NCI-H510A (cell line): ENCODE measurements around the gene KCTD5.
A peak's percentile ranks its signal among the peaks of the same experiment; 100 is the strongest.

ENCODE experiments used
- DNase-seq: peaks from one replicate; lab custom pipeline; 2025; lab: John Stamatoyannopoulos, UW

Gene KCTD5

GRCh38 chr16:2752035-2752849 lies 69.9 kb downstream of the KCTD5 start, which contains the start of gene SRRM2:
TSS of gene SRRM2 (plus strand) at chr16:2752638. CDS start at chr16:2756365, 3,727 bp downstream.
- DNase-seq, result peak; percentile 89

DNA sequence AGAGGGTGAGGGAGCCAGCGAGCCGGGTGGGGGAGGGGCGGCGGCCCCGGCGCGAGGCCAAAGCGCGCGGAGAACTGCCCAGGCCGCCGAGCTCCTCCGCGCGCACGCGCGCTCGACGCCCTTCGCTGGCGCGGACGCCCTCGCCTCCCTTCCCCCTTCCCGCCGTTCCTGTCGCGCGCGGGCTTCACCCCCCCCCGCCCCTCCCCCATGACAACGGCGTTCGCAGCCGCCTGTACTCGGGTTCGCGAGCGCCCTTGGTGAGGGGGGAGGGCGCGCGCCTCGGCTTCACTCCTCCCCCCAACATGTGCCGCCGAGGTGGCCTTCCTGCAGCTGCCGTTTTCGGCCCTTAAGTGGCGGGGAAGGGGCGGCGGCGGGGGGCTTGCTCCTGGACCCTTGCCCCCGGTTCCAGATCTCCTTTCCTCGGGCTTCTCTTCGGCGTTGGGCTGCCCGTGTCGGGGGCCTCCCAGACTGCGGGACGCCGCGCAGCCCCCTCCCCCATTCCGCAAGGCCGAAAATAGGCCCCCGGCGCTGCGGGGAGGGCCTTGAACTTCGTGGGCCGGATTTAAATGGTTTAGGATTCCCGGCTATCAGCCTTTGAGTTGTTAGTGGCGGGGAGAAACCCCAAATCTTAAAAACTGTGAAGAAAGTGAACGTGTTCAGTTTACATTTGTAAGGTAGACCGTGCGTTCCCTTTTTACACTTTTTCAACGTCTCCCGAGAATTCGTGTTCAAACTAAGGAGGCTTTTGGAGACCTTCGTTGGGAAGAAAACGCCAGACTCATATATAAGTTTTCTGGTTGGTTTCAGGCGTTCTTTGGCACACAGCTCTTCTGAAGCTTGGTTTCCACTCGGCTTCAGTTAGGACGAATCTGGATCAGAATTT lies 70.8 kb downstream of the KCTD5 start:
- DNase-seq, result peak; percentile 63

GRCh38 chr16:2753733-2754020 lies 71.4 kb downstream of the KCTD5 start:
- DNase-seq, result no peak

DNA sequence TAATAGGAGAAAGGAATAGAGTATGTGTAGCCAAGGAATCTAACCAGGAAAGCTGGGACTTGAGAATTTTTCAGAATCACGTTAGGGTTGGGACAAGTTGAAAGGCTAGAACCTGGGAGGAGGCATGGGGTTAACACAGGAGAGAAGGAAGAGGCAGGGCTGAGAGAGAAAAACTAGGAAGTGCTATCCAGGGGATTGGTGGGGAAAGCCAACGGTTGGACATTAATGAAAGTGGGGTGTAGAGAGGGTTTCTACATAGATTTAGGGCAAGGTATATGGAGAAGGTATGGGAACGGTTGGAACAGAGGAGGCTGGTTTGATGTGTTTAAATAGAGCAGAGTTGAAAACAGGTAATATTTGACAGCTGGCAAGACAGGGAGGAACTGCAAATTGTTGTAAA lies 72.8 kb downstream of the KCTD5 start:
- DNase-seq, result no peak

- DNase-seq, result no peak
Measured at GRCh38 chr16:2756288-2757015, 74.1 kb downstream of the KCTD5 start.

- no peak for DNase-seq
Measured at GRCh38 chr16:2757344-2757743, 75.0 kb downstream of the KCTD5 start.
